HG02610 (cell line): Measurements from ENCODE around the gene ITCH.
"Not testable (repeated sequence)": the region's sequence is repeated elsewhere in the genome, so short reads cannot be mapped to it uniquely, and the experiment has no call there.

Experiments used
- ATAC-seq: cut with Tn5 transposase; IDR thresholded peaks from one replicate; pipeline ENCODE4 v1.9.1; 2021; ENCODE audit warnings: mild to moderate bottlenecking, moderate library complexity; ENCODE audit not compliant: unreplicated experiment

Gene ITCH

DNA sequence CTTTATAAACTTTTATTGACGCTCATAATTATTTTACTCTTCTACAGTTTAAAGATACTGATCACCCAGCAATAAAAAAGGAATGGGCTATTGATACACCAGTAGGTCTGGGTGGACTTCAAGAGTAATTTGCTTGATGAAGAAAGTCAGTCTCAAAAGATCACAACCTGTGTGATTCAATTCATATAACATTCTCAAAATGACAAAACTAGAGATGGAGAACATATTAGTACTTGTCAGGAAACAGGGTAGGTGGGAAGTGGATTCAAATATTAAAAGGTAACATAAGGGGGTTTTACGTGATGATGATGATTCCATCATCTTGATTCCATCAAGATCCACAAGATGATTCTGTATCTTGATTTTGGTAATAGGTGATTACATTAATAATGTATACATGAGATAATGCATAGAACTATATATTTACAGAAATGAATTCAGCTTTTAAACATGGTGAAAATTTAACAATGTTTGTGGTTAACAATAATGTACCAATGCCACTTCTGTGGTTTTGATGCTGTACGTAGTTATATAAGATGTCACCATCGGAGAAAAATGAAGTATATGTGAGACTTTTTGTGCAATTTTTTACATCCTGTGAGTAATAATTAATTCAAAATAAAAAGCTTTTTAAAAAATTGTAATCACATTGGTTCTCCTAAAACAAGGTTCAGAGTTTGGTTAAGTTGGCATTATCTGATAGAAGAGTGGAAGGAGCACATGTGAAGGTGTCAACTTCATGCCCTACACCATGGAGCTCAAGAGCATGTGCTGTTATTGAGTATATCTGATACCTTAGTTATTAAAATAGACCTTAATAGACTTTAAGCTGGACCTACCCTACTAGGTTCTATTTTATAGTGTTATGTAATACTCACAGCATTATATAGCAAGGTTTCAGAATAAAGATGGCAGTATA lies 86.9 kb downstream of the ITCH start:
- ATAC-seq, result no peak

DNA sequence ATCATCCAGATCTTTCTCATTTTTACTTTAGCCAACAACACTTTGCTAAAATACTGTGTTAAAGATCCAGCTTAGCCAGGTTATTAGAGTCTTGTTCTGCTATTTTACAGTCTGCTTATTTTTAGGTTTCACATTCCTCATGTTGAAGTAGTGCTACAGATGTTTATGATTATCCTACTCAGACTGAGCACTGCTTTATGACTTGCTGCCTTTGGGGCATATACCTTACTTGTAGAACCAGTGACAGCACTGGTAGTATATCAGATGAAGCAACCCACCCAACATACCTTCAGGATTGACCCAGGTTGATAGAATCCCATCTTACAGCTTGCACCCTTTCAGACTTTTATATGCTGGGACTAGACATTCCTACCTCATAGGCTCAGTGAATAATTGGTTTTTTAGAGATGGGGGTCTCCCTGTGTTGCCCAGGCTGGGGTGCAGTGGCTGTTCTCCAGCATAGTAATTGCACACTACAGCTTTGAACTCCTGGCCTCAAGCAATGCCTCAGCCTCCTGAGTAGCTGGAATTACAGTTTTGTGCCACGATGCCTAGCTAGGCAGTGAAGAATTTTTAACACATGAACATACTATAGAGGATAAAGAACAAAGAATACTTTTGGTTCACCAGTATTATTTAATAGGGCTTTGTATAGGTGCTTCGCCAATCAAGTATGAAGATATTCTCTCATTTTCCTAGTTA lies 89.4 kb downstream of the ITCH start:
- ATAC-seq, result no peak

DNA sequence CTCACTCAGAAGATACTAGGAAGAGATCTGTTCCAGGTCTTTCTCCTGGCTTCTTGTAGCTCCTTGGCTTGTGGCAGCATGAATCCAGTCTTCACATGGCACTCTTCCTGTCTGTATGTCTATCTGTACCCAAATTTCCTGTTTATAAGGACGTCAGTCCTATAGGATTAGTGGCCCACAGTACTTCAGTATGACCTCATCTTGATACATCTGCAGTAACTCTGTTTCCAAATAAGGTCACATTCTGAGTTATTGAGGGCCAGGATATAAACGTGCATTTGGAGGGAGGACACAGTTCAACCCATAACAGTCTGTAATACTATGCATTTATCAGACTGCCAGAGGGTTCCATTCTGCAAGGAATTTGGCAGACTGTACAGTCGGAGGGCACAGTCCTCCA lies 95.6 kb downstream of the ITCH start:
- ATAC-seq, result no peak

DNA sequence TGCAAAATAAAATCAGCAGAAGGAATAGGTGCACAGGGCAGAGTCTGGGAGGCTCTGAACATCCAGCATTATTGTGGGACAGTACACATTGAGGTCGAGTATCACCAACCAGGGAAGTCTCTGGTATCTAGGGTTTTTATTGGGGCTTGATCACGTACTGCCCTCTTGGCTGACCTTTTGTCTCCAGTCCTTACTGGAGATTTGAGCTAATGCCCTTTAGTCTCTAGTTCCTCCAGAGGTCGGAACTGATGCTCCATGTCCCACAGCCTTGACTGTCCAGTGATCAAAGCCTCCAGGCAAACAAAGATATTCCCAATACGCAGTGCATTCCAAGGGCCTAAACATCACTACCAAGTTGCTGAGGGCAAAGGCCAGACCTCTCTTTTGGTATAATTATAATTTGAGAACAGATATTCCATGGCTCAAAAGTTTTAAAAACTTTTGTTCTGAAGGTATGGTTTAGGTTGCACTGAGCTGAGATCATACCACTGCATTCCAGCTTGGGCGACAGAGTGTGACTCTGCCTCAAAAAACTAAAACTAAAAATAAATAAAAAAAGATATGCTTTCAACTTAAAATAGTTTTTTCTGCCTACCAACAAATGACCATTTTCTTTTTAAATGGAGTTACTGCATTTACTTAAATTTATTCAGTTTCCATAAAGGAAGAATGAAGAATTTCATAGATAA lies 96.3 kb downstream of the ITCH start:
- ATAC-seq, result no peak

DNA sequence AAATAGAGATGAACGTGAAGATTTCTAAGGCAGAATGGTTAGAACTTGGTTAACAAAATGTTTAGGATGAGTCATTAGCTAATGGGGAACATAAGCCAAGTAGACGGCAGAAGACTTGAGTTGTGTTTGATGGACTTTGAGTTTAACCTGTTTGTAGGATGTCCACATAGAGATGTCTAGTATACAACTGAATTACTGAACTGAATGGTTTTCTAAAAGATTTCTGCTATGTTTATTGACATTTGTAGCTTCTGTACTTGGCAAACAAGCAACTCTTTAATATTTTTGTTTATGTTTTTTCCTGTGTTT lies 98.7 kb downstream of the ITCH start:
- ATAC-seq, result no peak

DNA sequence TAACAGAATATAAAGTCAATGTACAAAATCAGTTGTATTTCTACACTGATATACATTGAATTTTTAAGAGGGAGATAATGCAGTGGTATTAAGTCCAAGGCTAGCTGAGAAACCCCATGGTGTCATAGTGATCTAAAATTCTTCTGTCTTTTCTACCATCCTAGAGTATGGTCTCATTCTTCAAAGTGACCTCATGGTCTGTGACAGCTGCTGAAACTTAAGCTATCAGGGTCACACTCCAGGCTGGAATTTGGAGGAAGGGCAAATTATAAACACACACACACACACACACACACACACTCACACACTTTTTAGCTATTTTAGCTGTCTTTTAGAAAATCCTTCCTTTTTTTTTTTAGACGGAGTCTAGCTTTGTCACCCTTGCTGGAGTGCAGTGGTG lies 105.9 kb downstream of the ITCH start:
- ATAC-seq, result no peak

DNA sequence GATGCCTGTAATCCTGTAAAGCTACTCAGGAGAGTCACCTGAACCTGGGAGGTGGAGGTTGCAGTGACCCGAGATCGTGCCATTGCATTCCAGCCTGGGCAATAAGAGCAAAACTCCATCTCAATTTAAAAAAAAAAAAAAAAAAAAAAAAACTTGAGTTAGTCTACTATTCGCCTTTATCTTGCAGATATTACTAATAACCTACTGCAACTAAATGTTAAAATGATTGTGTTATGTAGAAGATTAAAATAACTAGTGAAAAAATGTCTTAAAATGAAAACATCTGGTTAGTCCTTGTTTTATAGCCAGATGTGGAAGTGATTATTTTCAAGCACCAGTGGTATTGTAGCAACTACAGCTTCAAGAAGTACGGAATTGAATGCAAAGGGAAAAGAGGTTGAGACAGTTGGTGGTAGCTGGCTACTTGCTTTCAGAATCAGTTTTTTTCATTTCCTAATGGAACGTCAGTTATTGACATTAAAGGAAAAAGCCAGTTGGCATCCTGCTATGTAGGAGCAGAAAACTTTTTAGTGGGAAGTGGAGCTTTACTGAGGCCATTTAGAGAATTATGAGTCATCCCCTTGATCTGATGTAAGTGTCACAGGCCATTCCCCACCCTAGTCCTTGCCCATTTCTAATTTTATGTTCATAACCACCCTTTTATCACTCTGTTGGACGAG lies 109.3 kb downstream of the ITCH start:
- ATAC-seq, result no peak

DNA sequence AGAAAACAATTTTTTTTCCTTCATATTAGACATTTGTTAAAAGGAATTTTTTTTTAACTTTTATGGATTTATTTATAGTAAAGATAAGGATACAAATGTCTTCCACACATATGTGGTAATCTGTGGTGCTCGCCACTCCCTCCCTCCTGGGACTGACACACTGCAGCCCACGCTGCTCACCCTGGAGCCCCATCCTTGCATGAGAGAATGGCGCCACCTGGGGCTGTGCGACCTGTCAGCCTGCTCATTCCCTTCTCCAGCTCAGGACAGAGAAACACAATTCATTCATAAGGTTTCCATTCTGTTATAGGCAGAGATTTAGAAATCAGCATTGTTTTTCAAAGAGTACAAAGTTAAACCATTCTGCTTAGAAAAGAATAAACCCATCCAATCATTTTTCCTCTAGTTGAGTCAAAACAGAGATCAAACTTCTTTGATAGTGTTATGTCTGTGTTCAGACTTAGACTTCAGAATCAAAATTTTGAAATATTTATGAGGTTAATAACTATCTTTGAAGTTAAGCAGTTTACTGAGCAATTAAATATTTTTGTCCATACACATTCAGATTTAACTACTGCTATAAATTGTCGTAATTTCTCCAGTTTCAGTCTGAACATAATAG lies 110.3 kb downstream of the ITCH start:
- no peak for ATAC-seq

DNA sequence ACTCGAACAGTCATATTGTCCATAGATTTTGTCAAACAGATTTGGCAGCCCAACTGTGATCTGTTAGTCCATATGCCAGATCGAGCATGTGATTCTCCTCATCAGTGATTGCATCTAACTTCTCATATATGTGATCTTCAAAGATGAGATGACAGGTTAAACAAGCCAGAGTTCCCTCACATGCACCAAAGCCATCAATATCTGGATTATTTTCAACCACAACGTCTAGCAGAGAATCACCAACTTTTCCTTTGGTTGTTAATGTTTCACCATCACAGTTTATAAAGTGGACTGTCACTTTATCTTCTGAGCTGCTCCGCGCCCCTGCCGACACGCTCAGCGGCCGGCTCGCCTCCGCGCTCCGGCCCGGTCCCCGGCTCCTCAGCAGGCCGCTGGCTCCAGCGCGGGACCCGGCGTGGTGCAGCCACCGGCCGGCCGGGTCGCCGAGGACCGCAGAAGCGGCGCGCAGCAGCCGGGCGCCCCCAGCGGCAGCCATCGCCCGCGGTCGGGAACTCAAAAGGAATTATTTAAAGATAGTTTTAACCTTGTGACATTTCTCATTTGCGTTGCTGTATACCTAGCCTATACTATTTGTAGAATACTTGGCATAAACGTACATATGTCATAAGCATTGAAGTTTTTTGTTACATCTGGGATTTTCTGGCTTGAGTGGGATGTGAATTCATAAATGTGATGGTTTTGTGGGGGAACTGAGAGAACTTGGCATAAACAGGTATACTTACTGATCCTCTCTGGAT lies 113.1 kb downstream of the ITCH start:
- ATAC-seq, result no peak

DNA sequence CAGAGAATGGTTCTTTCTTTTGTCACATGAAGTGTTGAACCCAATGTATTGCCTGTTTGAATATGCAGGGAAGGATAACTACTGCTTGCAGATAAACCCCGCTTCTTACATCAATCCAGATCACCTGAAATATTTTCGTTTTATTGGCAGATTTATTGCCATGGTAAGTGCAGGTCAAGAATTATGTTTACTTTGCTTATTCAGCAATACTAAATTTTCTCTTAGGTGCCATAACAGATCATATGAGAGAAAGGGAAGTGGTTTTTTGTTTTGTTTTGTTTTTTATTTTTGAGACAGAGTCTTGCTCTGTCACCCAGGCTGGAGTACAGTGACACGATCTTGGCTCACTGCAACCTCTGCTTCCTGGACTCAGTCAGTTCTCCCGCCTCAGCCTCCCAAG lies 116.6 kb downstream of the ITCH start:
- ATAC-seq, result no peak

DNA sequence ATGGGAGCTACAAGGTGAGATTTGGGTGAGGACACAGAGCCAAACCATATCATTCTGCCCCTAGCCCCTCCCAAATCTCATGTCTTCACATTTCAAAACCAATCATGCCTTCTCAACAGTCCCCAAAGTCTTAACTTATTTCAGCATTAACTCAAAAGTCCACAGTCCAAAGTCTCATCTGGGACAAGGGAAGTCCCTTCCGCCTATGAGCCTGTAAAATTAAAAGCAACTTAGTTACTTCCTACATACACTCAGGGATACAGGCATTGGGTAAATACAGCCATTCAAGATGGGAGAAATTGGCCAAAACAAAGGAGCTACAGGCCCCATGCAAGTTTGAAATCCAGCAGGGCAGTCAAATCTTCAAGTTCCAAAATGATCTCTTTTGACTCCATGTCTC lies 119.1 kb downstream of the ITCH start:
- not testable (repeated sequence) for ATAC-seq

DNA sequence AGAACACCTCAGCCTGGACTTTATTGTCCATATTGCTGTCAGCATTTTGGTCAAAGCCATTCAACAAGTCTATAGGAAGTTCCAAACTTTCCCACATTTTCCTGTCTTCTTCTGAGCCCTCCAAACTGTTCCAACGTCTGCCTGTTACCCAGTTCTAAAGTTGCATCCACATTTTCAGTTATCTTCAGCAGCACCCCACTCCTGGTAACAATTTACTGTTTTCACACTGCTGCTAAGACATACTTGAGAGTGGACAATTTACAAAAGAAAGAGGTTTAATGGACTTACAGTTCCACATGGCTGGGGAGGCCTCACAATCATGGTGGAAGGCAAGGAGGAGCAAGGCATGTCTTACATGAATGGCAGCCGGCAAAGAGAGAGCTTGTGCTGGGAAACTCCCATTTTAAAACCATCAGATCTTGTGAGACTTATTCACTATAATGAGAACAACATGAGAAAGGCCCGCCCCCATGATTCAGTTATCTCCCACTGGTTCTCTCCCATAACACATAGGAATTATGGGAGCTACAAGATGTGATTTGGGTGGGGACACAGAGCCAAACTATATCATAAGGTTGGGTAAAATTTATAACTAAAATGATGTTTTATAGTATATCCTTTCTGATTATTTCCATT lies 120.6 kb downstream of the ITCH start:
- ATAC-seq, result not testable (repeated sequence)

DNA sequence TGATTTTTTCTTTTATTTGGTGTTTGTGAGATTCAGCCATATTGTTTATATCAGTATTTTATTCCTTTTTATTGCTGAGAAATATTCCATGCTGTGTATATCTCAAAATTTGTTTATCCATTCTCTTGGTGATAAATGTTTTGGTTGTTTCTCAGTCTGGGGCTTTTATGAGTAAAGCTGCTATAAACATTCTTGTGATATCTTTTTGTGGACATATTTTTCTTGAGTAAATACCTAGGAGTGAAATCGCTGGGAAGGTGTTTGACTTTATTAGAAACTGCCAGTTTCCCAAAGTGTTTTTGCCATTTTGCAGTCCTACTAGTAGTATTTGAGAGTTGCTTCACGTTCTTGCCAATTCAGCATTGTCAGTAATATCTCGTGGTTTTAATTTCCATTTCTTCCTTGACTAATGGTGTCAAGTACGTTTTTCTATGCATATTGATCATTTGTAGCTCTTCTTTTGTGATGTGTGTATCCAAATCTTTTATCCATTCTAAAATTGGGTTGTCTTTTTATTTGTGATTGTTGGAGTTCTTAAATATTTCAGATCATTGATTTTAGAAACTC lies 122.1 kb downstream of the ITCH start:
- ATAC-seq, result no peak

DNA sequence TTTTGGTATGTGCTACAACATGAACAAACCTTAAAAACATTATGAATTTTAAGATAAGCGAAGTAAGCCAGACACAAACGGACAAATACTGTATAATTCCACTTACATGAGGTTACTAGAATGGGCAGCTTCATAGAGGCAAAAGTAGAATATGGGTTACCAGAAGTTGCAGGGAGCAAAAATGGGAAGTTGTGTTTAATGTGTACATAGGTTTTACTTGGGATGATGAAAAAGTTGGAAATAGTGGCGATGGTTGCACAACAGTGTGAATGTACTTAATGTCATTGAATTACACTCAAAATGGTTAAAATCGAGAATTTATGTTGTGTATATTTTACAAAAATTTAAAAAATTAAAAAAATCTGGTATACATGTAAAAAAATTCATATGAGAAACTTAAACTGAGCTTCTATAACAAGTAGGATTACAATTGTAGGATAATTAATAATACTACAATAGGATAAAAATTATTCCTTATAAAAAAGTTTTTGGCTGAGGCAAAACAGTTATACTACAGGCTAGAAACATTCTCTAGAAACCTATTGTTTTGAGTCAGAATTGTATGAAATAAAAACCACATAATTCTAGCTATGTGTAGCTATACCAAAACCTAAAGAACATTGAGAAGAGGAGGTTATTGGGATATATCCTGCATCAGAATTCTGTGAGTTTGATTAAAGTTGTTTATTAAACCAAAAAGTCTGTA lies 128.3 kb downstream of the ITCH start:
- no peak for ATAC-seq

DNA sequence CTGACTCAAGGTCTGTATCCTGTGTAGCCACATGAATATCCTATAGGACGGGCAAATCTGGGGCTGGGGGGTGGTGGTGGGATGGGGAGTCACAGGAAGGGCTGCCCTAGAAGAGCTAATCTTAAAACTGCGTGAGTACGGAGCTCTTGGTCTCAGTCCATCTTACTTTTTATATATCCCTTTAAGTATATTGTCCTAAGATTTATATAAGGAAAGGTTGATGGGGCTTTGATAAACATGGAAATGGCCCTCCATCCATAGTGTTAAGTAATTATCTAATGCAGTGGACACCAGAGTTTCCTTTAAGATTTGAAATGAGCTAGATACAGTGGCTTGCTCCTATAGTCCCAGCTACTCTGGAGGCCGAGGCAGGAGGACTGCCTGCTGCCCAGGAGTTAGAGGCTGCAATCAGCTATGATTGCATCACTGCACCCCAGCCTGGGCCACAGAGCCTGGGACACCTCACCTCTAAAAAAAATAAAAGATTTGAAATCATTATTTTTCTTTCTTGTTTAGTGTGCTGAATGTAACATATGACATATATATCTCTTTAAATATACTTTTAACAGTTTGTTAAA lies 128.9 kb downstream of the ITCH start:
- no peak for ATAC-seq

DNA sequence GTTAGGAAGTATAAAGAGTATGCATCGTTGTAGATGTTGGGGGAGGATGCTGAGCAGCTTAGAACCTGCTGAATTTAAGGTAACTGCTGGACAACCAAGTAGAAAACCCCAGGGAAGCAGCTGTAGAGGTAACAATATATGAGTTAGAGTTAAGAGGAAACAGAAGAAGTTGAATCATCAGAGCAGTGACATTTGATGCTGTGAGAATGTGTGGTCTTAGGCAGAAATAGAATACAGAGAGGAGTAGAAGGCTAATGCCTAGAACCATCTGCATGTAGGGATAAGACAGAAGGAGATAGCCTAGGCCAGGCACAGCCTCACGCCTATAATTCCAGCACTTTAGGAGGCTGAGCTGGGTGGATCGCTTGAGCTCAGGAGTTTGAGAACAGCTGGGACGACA lies 130.6 kb downstream of the ITCH start:
- no peak for ATAC-seq

DNA sequence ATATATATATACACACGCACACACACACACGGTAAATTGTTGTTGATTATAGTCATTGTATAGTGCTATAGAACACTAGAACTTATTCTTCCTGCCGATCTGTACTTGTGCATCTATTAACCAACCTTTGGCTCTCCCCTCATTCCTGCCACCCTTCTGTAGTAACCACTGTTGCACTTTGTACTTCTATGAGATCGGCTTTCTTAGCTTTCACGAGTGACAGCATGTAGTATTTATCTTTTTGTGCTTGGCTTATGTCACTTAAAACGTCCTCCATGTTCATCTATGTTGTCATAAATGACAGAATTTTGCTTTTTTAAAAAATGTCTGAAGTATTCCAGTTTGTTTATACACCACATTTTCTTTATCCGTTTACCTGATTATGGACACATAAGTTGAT lies 132.2 kb downstream of the ITCH start:
- ATAC-seq, result no peak

DNA sequence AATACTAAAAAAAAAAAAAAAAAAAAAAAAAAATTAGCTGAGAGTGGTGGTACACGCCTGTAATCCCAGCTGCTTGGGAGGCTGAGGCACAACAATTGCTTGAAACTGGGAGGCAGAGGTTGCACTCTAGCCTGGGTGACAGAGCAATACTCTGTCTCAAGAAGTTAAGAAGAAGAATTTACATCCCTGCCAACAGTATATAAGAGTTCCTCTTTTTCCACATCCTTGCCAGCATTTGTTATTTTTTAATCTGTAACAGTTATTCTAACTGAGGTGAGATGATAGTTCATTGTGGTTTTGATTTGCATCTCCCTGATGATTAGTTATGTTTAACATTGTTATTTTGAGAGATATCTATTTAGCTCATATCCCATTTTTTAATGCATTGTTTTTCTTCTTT lies 132.8 kb downstream of the ITCH start:
- no peak for ATAC-seq
